Body of pancreas (tissue), 4 donors: Measurements from ENCODE around the gene STAT5A. TPM values are rescaled to one million over a fixed set of nuclear protein-coding genes. Genes with fewer than 3 reads are reported as not detected.
"Not testable (repeated sequence)": the region's sequence is repeated elsewhere in the genome, so short reads cannot be mapped to it uniquely, and the experiment has no call there.

Source experiments
- ATAC-seq: fragments of 150-250 bp; one replicate; pipeline ENCODE4 v1.9.1; 2016
- DNase-seq, 4 donors: peaks; one replicate each; pipeline ENCODE4 v3.0.0-alpha.2; 2019
- H3K27ac ChIP-seq, 4 donors: fragments of 200-600 bp; sonication (generic); 1 replicate in 3 of 4; 2 replicates in 1 of 4; pipeline versions ENCODE4 v1.5.1 to v1.6.1; 2016 to 2019; ENCODE audit warnings: mild to moderate bottlenecking in 1 of 4, mixed read lengths in 1 of 4, moderate library complexity in 1 of 4
- H3K27me3 ChIP-seq, 2 donors: fragments of 200-600 bp; sonication (generic); one replicate each; pipeline ENCODE4 v1.6.0; 2016; ENCODE audit warnings: mild to moderate bottlenecking in 1 of 2
- H3K36me3 ChIP-seq, 2 donors: fragments of 200-600 bp; sonication (generic); replicated peaks in 1 of 2; 2 replicates each; pipeline ENCODE4 v1.5.1; 2016; ENCODE audit warnings: low read depth in 2 of 2; ENCODE audit not compliant: insufficient read depth in 1 of 2
- H3K4me1 ChIP-seq: fragments of 200-600 bp; sonication (generic); one replicate; pipeline ENCODE4 v1.6.0; 2016
- H3K4me3 ChIP-seq, 2 donors: fragments of 200-600 bp; sonication (generic); 1 replicate in 1 of 2; 2 replicates in 1 of 2; pipeline ENCODE4 v1.5.1; 2016 to 2019
- H3K9me3 ChIP-seq, 3 donors: fragments of 200-600 bp; sonication (generic); 1 replicate in 2 of 3; 2 replicates in 1 of 3; pipeline ENCODE4 v1.5.1; 2016
- CTCF ChIP-seq, 7 experiments: fragments of 450-650 bp in 4 of 7; fragments of 200-600 bp in 3 of 7; sonication (generic) in 3 of 7; IDR thresholded peaks; one replicate each; pipeline ENCODE4 v1.5.1; 2016 to 2019; ENCODE audit warnings: antibody characterized with exemption in 7 of 7
- POLR2A ChIP-seq, 3 donors: fragments of 450-650 bp; IDR thresholded peaks; one replicate each; pipeline ENCODE4 v1.6.1; 2016; ENCODE audit warnings: antibody characterized with exemption in 3 of 3, mild to moderate bottlenecking in 2 of 3
- WGBS, 2 donors: methylation state at CpG; one replicate each; pipeline ENCODE4 v1.1.5; 2017; 5-methylcytosine and 5-hydroxymethylcytosine counted together
- intact Hi-C: fragments of 100-400 bp; cut with DNase I; formaldehyde crosslinking; loops from one replicate; pipeline ENCODE4 v1.15.1; 2023
- total RNA-seq, 2 donors: library from RNA; depleted of rRNA; stranded (reverse); fragments of >200 nt; gene quantifications; one replicate each; pipeline ENCODE4 v1.1.0, GENCODE V29; 2016

The STAT5A gene
- total RNA-seq, 2 donors from 2014 or later: 25.2 to 52.1 TPM

- Histone ChIP-seq H3K4me3 (no peak overlapping the region), H3K27me3 (no peaks in the 10 kb centered on the region), H3K4me1 (peaks cover 31% of the 10 kb centered on the region), H3K9me3 (no peaks in the 10 kb centered on the region), H3K36me3 (no peaks in the 10 kb centered on the region), H3K27ac (no peak overlapping the region)
- no peak for ATAC-seq
- no peak for TF ChIP-seq CTCF (IDR thresholded peaks at IDR 0.05)
- TF ChIP-seq POLR2A (IDR thresholded peaks at IDR 0.05): no peak
- intact Hi-C loops: no loop called here
- 84 to 94% methylated on average over 7 of the region's 7 CpGs for WGBS, 2 donors
- no peak for DNase-seq
Measured at GRCh38 chr17:42359133-42359532, 70.8 kb downstream of the STAT5A start.

GRCh38 chr17:42360388-42360787 lies 72.1 kb downstream of the STAT5A start:
- intact Hi-C loops, H3K27ac ChIP-seq: not testable (repeated sequence)

More at GRCh38 chr17:42360388-42360787, 72.1 kb downstream of the STAT5A start:
- not testable (repeated sequence) for H3K9me3 ChIP-seq, ATAC-seq, H3K36me3 ChIP-seq, H3K27me3 ChIP-seq, H3K4me3 ChIP-seq
- peaks cover 31% of the 10 kb centered on the region for H3K4me1 ChIP-seq
- 100% methylated on average over 2 of the region's 2 CpGs for WGBS, 2 donors
- peak; percentile 34 to 59 (median 52) for DNase-seq

Other genes with a start within 250 kb of the STAT5A start
- gene C17orf113, start 237.9 kb upstream of the STAT5A start, total RNA-seq: 1 to 10 TPM; 1.6 to 4.4 TPM
- 1 to 10 TPM in 1 of 2 donors, not detected in 1; 1.3 TPM for gene ZNF385C, start 190.0 kb upstream of the STAT5A start, total RNA-seq
- gene DHX58, start 175.8 kb upstream of the STAT5A start, total RNA-seq: 10 to 100 TPM in 1 of 2 donors, 1 to 10 TPM in 1; 5.7 to 19.1 TPM
- 10 to 100 TPM; 50.6 to 58.7 TPM for gene KAT2A, start 167.1 kb upstream of the STAT5A start, total RNA-seq
- gene HSPB9, start 165.7 kb upstream of the STAT5A start, total RNA-seq: 1 to 10 TPM in 1 of 2 donors, not detected in 1; 1.8 TPM
- gene RAB5C, start 133.5 kb upstream of the STAT5A start, total RNA-seq: 10 to 100 TPM; 21.1 to 37.1 TPM
- gene KCNH4, start 107.4 kb upstream of the STAT5A start, total RNA-seq: not detected
- not detected for gene HCRT, start 103.0 kb upstream of the STAT5A start, total RNA-seq
- 10 to 100 TPM; 35.8 to 42.2 TPM for gene GHDC, start 94.0 kb upstream of the STAT5A start, total RNA-seq
- gene STAT5B, start 12.1 kb upstream of the STAT5A start, total RNA-seq: 10 to 100 TPM; 35.3 TPM
- 10 to 100 TPM; 79.4 to 99.5 TPM for gene STAT3, start 99.9 kb downstream of the STAT5A start, total RNA-seq
- gene CAVIN1, start 134.8 kb downstream of the STAT5A start, total RNA-seq: 10 to 100 TPM; 63.3 to 75.8 TPM
- gene ATP6V0A1, start 170.4 kb downstream of the STAT5A start, total RNA-seq: 10 to 100 TPM; 35.5 to 71.5 TPM
- 100 to 1,000 TPM in 1 of 2 donors, 10 to 100 TPM in 1; 46.4 to 110 TPM for gene NAGLU, start 247.7 kb downstream of the STAT5A start, total RNA-seq